Right lobe of liver (tissue), 4 donors: ENCODE data around the gene HELZ2.

ENCODE experiments used
- POLR2A ChIP-seq: fragments of 450-650 bp; IDR thresholded peaks from one replicate; pipeline ENCODE4 v1.6.1; 2017; ENCODE audit warnings: antibody characterized with exemption, mild to moderate bottlenecking
- TF ChIP-seq, protein P1 (sequence below), 4 donors: fragments of 200-600 bp in 3 of 4; fragments of 450-650 bp in 1 of 4; IDR thresholded peaks; one replicate each; pipeline versions ENCODE4 v1.5.1 to v1.8.0; 2016 to 2022; ENCODE audit warnings: antibody characterized with exemption in 4 of 4, mild to moderate bottlenecking in 2 of 4
- donor health status: DM: no; HTN: no; CAD: no.
- donor health status: DM: no; HTN: no; CAD: no.
- donor health status: DM: no; HTN: yes; CAD: no.

GRCh38 chr20:63597651-63598478 is 23.8 kb upstream of the HELZ2 start:
- TF ChIP-seq, protein P1, sequence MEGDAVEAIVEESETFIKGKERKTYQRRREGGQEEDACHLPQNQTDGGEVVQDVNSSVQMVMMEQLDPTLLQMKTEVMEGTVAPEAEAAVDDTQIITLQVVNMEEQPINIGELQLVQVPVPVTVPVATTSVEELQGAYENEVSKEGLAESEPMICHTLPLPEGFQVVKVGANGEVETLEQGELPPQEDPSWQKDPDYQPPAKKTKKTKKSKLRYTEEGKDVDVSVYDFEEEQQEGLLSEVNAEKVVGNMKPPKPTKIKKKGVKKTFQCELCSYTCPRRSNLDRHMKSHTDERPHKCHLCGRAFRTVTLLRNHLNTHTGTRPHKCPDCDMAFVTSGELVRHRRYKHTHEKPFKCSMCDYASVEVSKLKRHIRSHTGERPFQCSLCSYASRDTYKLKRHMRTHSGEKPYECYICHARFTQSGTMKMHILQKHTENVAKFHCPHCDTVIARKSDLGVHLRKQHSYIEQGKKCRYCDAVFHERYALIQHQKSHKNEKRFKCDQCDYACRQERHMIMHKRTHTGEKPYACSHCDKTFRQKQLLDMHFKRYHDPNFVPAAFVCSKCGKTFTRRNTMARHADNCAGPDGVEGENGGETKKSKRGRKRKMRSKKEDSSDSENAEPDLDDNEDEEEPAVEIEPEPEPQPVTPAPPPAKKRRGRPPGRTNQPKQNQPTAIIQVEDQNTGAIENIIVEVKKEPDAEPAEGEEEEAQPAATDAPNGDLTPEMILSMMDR (IDR thresholded peaks at IDR 0.05), result no peak
- TF ChIP-seq POLR2A, result no peak
